Heart left ventricle (tissue), 13 donors: ENCODE results near the gene SCYGR2.

ENCODE experiments used
- CTCF ChIP-seq, 12 donors: fragments of 200-600 bp; sonication (generic) in 4 of 12; IDR thresholded peaks; one replicate each; pipeline versions ENCODE4 v1.5.0 to v1.8.0; 2018 to 2022; ENCODE audit warnings: antibody characterized with exemption in 12 of 12, mild to moderate bottlenecking in 5 of 12
- POLR2A ChIP-seq, 2 donors: fragments of 450-650 bp; IDR thresholded peaks; one replicate each; pipeline ENCODE4 v1.6.1; 2017; ENCODE audit warnings: antibody characterized with exemption in 2 of 2, mild to moderate bottlenecking in 2 of 2, moderate library complexity in 2 of 2
- donor health status: ischemic (EF 13 %, LVEDD 7.1; RV severe dilation, severe dysfunction).
- donor health status: DM: no; HTN: yes; CAD: no.
- donor health status: DM: no; HTN: no; CAD: no.
- donor health status: ischemic (EF 25% LVEDD 6.9; RV normal size, moderate dysfunction).
- donor health status: ischemic (EF 25% LVEDD 5.7; RV mildly dilated, moderate dysfunction).
- donor health status: ischemic (EF 35%, LVEDD 5.7; RV mildly dilated, moderate dysfunction).
- donor health status: nonischemic (EF 11% LVEDD 7.7; RV severe dilation, severe dysfunction).
- donor health status: DM: yes; HTN: yes; CAD: no.
- donor health status: PGD.
- donor health status: ischemic (EF 29% LVEDD 5.4; RV normal size, mild dysfunction).
- donor health status: nonischemic (EF 23%, LVEDD 6.1; RV moderate dilation, normal function).

DNA sequence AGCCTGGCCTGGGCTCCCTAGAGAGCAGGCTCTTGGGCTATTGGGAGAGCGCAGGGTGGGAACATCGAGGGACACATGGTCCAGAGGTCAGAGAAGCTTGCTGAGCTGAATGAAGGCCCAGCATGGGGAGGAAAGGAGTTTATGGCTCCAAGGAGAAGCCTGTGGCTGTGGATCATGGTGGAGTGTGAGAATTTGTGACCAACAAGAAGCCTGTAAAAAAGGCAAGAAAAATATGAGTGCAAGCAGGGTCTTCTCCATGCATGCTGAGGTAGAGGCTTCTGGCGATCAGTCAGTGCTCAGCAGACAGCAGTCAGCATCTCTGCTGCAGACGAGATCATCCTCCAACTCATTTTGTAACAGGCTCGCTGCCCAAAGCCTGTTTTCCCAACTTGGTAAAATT lies 17.2 kb downstream of the SCYGR2 start:
- TF ChIP-seq POLR2A (IDR thresholded peaks at IDR 0.05) (no peak), CTCF (IDR thresholded peaks at IDR 0.05) (no peak)
